A673 (cell line): ENCODE measurements around the gene ASB10. TPM values are rescaled to one million over a fixed set of nuclear protein-coding genes. Genes with fewer than 3 reads are reported as not detected.

ENCODE experiments used
- BruUV-seq: library from RNA; stranded (reverse); fragments of 400-500 nt; replicated peaks from 2 replicates; lab custom pipeline; 2021; lab: Mats Ljungman, UMichigan
- CTCF ChIA-PET: fragments of 300-600 bp; sonication (Branson Sonifier 250); formaldehyde crosslinking; loops from one replicate; lab custom pipeline; 2022; ENCODE audit warnings: antibody characterized with exemption; lab: Charles Lee
- POLR2A ChIA-PET: fragments of 300-600 bp; sonication (Branson Sonifier 250); formaldehyde crosslinking; loops from one replicate; lab custom pipeline; 2022; ENCODE audit warnings: antibody characterized with exemption; ENCODE audit not compliant: low non-redundant PET; lab: Charles Lee
- DNase-seq: peaks from one replicate; pipeline ENCODE4 v3.0.0-alpha.2; 2015; ENCODE audit warnings: low spot score
- H3K27ac ChIP-seq: fragments of 200-600 bp; sonication (generic); 2 replicates; pipeline ENCODE4 v1.5.1; 2016; ENCODE audit warnings: mixed run types, low read depth, mild to moderate bottlenecking, mixed read lengths, antibody characterized with exemption, low read length; ENCODE audit not compliant: poor library complexity, severe bottlenecking
- H3K27me3 ChIP-seq: fragments of 200-600 bp; sonication (generic); replicated peaks from 2 replicates; pipeline ENCODE4 v1.6.1; 2017; ENCODE audit warnings: mixed run types, low read depth, mild to moderate bottlenecking, mixed read lengths, antibody characterized with exemption, low read length; ENCODE audit not compliant: insufficient read depth, poor library complexity
- H3K36me3 ChIP-seq: fragments of 200-600 bp; sonication (generic); 2 replicates; pipeline ENCODE4 v1.6.1; 2016; ENCODE audit warnings: mixed run types, mild to moderate bottlenecking, mixed read lengths, antibody characterized with exemption, low read length; ENCODE audit not compliant: insufficient read depth, poor library complexity, severe bottlenecking
- H3K4me1 ChIP-seq: fragments of 200-600 bp; sonication (generic); 2 replicates; pipeline ENCODE4 v1.6.1; 2017; ENCODE audit warnings: mixed run types, mild to moderate bottlenecking, mixed read lengths, antibody characterized with exemption, low read length; ENCODE audit not compliant: insufficient read depth, poor library complexity, severe bottlenecking
- H3K4me3 ChIP-seq: fragments of 200-600 bp; sonication (generic); 2 replicates; pipeline ENCODE4 v1.5.1; 2016; ENCODE audit warnings: low read depth, mixed run types, mild to moderate bottlenecking, mixed read lengths, low read length; ENCODE audit not compliant: poor library complexity, severe bottlenecking
- H3K9me3 ChIP-seq: fragments of 200-600 bp; sonication (generic); 2 replicates; pipeline ENCODE4 v1.6.1; 2016; ENCODE audit warnings: mixed run types, low read depth, mild to moderate bottlenecking, mixed read lengths, antibody characterized with exemption, low read length; ENCODE audit not compliant: poor library complexity, severe bottlenecking
- CTCF ChIP-seq: fragments of 300-800, 200-600 bp; sonication (generic); conservative IDR thresholded peaks from 2 replicates; pipeline ENCODE4 v1.5.1; 2017; ENCODE audit warnings: low read depth, mild to moderate bottlenecking, antibody characterized with exemption, low read length, moderate library complexity, mixed read lengths
- EZH2 ChIP-seq: fragments of 200-600 bp; sonication (generic); IDR thresholded peaks from 2 replicates; pipeline ENCODE4 v1.6.1; 2017; ENCODE audit warnings: borderline replicate concordance, low read depth, mild to moderate bottlenecking, mixed read lengths, antibody characterized with exemption, low read length; ENCODE audit not compliant: poor library complexity, severe bottlenecking
- intact Hi-C: fragments of 100-400 bp; cut with micrococcal nuclease; formaldehyde crosslinking; loops from one replicate; pipeline ENCODE4 v1.10.0; 2022; ENCODE audit not compliant: unreplicated experiment
- total RNA-seq: library from RNA; stranded (reverse); gene quantifications from 2 replicates; pipeline ENCODE4 v1.2.3, GENCODE V29; 2021

ASB10 gene
- total RNA-seq, 1 experiment from 2014 or later, result not detected

GRCh38 chr7:151128716-151129115 is 58.3 kb downstream of the ASB10 start:
- no peak overlapping the region for H3K4me3 ChIP-seq
- POLR2A ChIA-PET, result no interaction called here
- CTCF ChIA-PET, result no interaction called here
- H3K27me3 ChIP-seq, result no peaks in the 10 kb centered on the region
- TF ChIP-seq CTCF (no peak), EZH2 (no peak)
- H3K9me3 ChIP-seq, result no peaks in the 10 kb centered on the region
- intact Hi-C loops, result no loop called here
- no peak for DNase-seq
- peaks cover 11% of the 10 kb centered on the region for H3K4me1 ChIP-seq
- no peak overlapping the region for H3K27ac ChIP-seq
- H3K36me3 ChIP-seq, result peaks cover 32% of the 10 kb centered on the region
- no TSS peak for BruUV-seq

GRCh38 chr7:151128144-151128543 is 58.9 kb downstream of the ASB10 start:
- TF ChIP-seq CTCF, result no peak
- no peak for TF ChIP-seq EZH2
- intact Hi-C loops, result no loop called here
- DNase-seq, result no peak
- Histone ChIP-seq H3K4me3 (no peak overlapping the region), H3K27ac (no peak overlapping the region), H3K4me1 (peaks cover 11% of the 10 kb centered on the region), H3K9me3 (no peaks in the 10 kb centered on the region), H3K27me3 (no peaks in the 10 kb centered on the region), H3K36me3 (peaks cover 37% of the 10 kb centered on the region)
- no TSS peak for BruUV-seq
- ChIA-PET POLR2A (no interaction called here), CTCF (no interaction called here)

- H3K4me3 ChIP-seq, result no peak overlapping the region
- BruUV-seq, result no TSS peak
- peaks cover 11% of the 10 kb centered on the region for H3K4me1 ChIP-seq
- POLR2A ChIA-PET, result no interaction called here
- no peaks in the 10 kb centered on the region for H3K9me3 ChIP-seq
- CTCF ChIA-PET, result no interaction called here
- peaks cover 39% of the 10 kb centered on the region for H3K36me3 ChIP-seq
- no peak overlapping the region for H3K27ac ChIP-seq
- TF ChIP-seq EZH2 (no peak), CTCF (no peak)
- no peak for DNase-seq
- intact Hi-C loops, result no loop called here
- H3K27me3 ChIP-seq, result no peaks in the 10 kb centered on the region
Observed at GRCh38 chr7:151126491-151127137, 60.4 kb downstream of the ASB10 start.
